Kidney (tissue), 14 donors: ENCODE results near the gene KRTAP2-3. TPM values are rescaled to one million over a fixed set of nuclear protein-coding genes. Genes with fewer than 3 reads are reported as not detected.
"Not testable (repeated sequence)": the region's sequence is repeated elsewhere in the genome, so short reads cannot be mapped to it uniquely, and the experiment has no call there.

Experiments used
- DNase-seq, 5 donors: peaks; one replicate each; pipeline ENCODE4 v3.0.0-alpha.2; 2013 to 2020
- FAIRE-seq: peaks from 2 replicates; lab custom pipeline; 2012; peaks lifted over from hg19 to GRCh38; lab: Jason Lieb, UNC
- H3K27ac ChIP-seq, 2 donors: one replicate each; pipeline ENCODE4 v1.7.0; 2013; ENCODE audit warnings: low read depth in 2 of 2, low read length in 2 of 2, inconsistent platforms in 1 of 2
- H3K27me3 ChIP-seq: one replicate; pipeline ENCODE4 v1.7.1; 2013; ENCODE audit warnings: low read length, inconsistent platforms; ENCODE audit not compliant: control insufficient read depth, insufficient read depth
- H3K36me3 ChIP-seq, 3 donors: one replicate each; pipeline versions ENCODE4 v1.7.0 to v1.7.1; 2013; ENCODE audit warnings: low read length in 3 of 3, control low read depth in 1 of 3, inconsistent platforms in 1 of 3; ENCODE audit not compliant: insufficient read depth in 3 of 3, control insufficient read depth in 2 of 3
- H3K4me1 ChIP-seq, 3 donors: one replicate each; pipeline versions ENCODE4 v1.7.0 to v1.7.1; 2013; ENCODE audit warnings: low read length in 3 of 3, inconsistent platforms in 1 of 3, low read depth in 1 of 3; ENCODE audit not compliant: control insufficient read depth in 2 of 3, insufficient read depth in 2 of 3
- H3K4me3 ChIP-seq, 3 donors: one replicate each; pipeline versions ENCODE4 v1.7.0 to v1.8.1; 2013; ENCODE audit warnings: low read length in 3 of 3, control low read depth in 1 of 3, inconsistent platforms in 1 of 3
- H3K9ac ChIP-seq, 3 donors: one replicate each; pipeline versions ENCODE4 v1.7.0 to v1.7.1; 2013; ENCODE audit warnings: low read length in 3 of 3, control low read depth in 1 of 3, inconsistent platforms in 1 of 3
- H3K9me3 ChIP-seq, 3 donors: one replicate each; pipeline versions ENCODE4 v1.7.0 to v1.7.1; 2013; ENCODE audit warnings: low read length in 3 of 3, control low read depth in 1 of 3, inconsistent platforms in 1 of 3; ENCODE audit not compliant: control insufficient read depth in 2 of 3, insufficient read depth in 1 of 3
- CTCF ChIP-seq: IDR thresholded peaks from 3 replicates; pipeline ENCODE4 v1.5.1; 2012; ENCODE audit warnings: mild to moderate bottlenecking, moderate library complexity, borderline replicate concordance; ENCODE audit not compliant: insufficient read depth; ENCODE audit errors: extremely low read depth
- intact Hi-C: fragments of 100-400 bp; cut with DNase I; formaldehyde crosslinking; loops from one replicate; pipeline ENCODE4 v1.11.1; 2022
- polyA plus RNA-seq: library from polyadenylated mRNA; stranded (reverse); fragments of 350-450 nt; fragmentation: Illumina TruSeq; extraction: RNeasy Lipid Tissue Mini Kit (QIAGEN cat#74804); gene quantifications from one replicate; pipeline ENCODE4 v1.2.3, GENCODE V29; 2014; ENCODE audit warnings: low read depth, low replicate concordance; ENCODE audit not compliant: insufficient read depth
- total RNA-seq: library from RNA; stranded (reverse); fragmentation: NEBNext Ultra II Directional; extraction: Animal tissue kit (Norgen Biotek cat#: 25700); gene quantifications from one replicate; pipeline ENCODE4 v1.2.1, GENCODE V29; 2021
- donor health status: control.
- donor health status: control.
- donor health status: control.
- donor health status: control.
- donor health status: control.
- donor health status: DM: yes; HTN: yes; CAD: no.
- donor health status: Normal renal cell carcinoma (clear cell type).

Gene KRTAP2-3
- total and polyA plus RNA-seq, 2 donors from 2014 or later: 0.28 TPM; not detected in 1

- no peak overlapping the region for H3K4me3 ChIP-seq
- DNase-seq (no peak), FAIRE-seq (no peak)
- H3K27ac ChIP-seq: no peak overlapping the region
- no peaks in the 10 kb centered on the region for H3K36me3 ChIP-seq
- intact Hi-C loops: no loop called here
- no peaks in the 10 kb centered on the region for H3K27me3 ChIP-seq
- H3K9me3 ChIP-seq: no peaks in the 10 kb centered on the region
- TF ChIP-seq CTCF: no peak
- no peaks in the 10 kb centered on the region for H3K4me1 ChIP-seq
- H3K9ac ChIP-seq: no peak overlapping the region
Measured at GRCh38 chr17:41103896-41104295, 44.0 kb upstream of the KRTAP2-3 start.

- no peak for TF ChIP-seq CTCF
Measured at GRCh38 chr17:41101586-41102259, 41.8 kb upstream of the KRTAP2-3 start, which contains the start of gene KRTAP4-16. TSS of gene KRTAP4-16 (minus strand) at chr17:41102209. CDS start at chr17:41102209, 0 bp downstream.

GRCh38 chr17:41099682-41100480 lies 40.0 kb upstream of the KRTAP2-3 start:
- H3K4me3 ChIP-seq, DNase-seq, H3K27me3 ChIP-seq, intact Hi-C loops, FAIRE-seq, H3K27ac ChIP-seq, H3K4me1 ChIP-seq, H3K9ac ChIP-seq, H3K9me3 ChIP-seq, H3K36me3 ChIP-seq: not testable (repeated sequence)

More at GRCh38 chr17:41101586-41102259, 41.8 kb upstream of the KRTAP2-3 start, which contains the start of gene KRTAP4-16:
- DNase-seq: no peak
- H3K9ac ChIP-seq: no peak within 1 kb of the TSS
- no peaks in the 10 kb centered on the region for H3K36me3 ChIP-seq
- H3K9me3 ChIP-seq: no peaks in the 10 kb centered on the region
- intact Hi-C loops: no loop called here
- no peak for FAIRE-seq
- no peak within 1 kb of the TSS for H3K4me3 ChIP-seq
- H3K27me3 ChIP-seq: no peaks in the 10 kb centered on the region
- H3K4me1 ChIP-seq: no peaks in the 10 kb centered on the region
- no peak within 1 kb of the TSS for H3K27ac ChIP-seq

GRCh38 chr17:41098481-41098880 lies 38.6 kb upstream of the KRTAP2-3 start:
- no peaks in the 10 kb centered on the region for H3K9me3 ChIP-seq
- TF ChIP-seq CTCF: no peak
- no peak overlapping the region for H3K9ac ChIP-seq
- H3K36me3 ChIP-seq: no peaks in the 10 kb centered on the region
- FAIRE-seq (no peak), DNase-seq (no peak)
- intact Hi-C loops: no loop called here
- H3K27ac ChIP-seq: no peak overlapping the region
- no peak overlapping the region for H3K4me3 ChIP-seq
- no peaks in the 10 kb centered on the region for H3K4me1 ChIP-seq
- H3K27me3 ChIP-seq: no peaks in the 10 kb centered on the region
